Gastrocnemius medialis (tissue), 4 donors: Measurements from ENCODE around the gene SLC6A2. TPM values are rescaled to one million over a fixed set of nuclear protein-coding genes. Genes with fewer than 3 reads are reported as not detected.

ENCODE experiments used
- ATAC-seq, 2 donors: fragments of 150-250 bp; one replicate each; pipeline ENCODE4 v1.9.1; 2016
- DNase-seq, 2 donors: peaks; one replicate each; pipeline ENCODE4 v3.0.0-alpha.2; 2019
- H3K27ac ChIP-seq, 4 donors: fragments of 200-600 bp; sonication (generic); 1 replicate in 1 of 4; 2 replicates in 3 of 4; pipeline ENCODE4 v1.5.1; 2016 to 2018; ENCODE audit warnings: mild to moderate bottlenecking in 2 of 4, moderate library complexity in 1 of 4
- H3K27me3 ChIP-seq, 3 donors: fragments of 200-600 bp; sonication (generic) in 2 of 3; 1 replicate in 1 of 3; 2 replicates in 2 of 3; pipeline versions ENCODE4 v1.5.1 to v1.6.0; 2016 to 2019; ENCODE audit warnings: mild to moderate bottlenecking in 1 of 3, moderate library complexity in 1 of 3
- H3K36me3 ChIP-seq, 2 donors: fragments of 200-600 bp; sonication (generic) in 1 of 2; one replicate each; pipeline ENCODE4 v1.5.1; 2017 to 2018
- H3K4me1 ChIP-seq, 2 donors: fragments of 200-600 bp; sonication (generic) in 1 of 2; one replicate each; pipeline ENCODE4 v1.5.1; 2016 to 2017; ENCODE audit warnings: mild to moderate bottlenecking in 2 of 2
- H3K4me3 ChIP-seq, 4 donors: fragments of 200-600 bp; sonication (generic) in 3 of 4; 1 replicate in 1 of 4; 2 replicates in 3 of 4; pipeline ENCODE4 v1.5.1; 2016 to 2019; ENCODE audit warnings: mild to moderate bottlenecking in 2 of 4
- H3K9me3 ChIP-seq, 3 donors: fragments of 200-600 bp; sonication (generic) in 2 of 3; 1 replicate in 1 of 3; 2 replicates in 2 of 3; pipeline ENCODE4 v1.5.1; 2016 to 2019
- POLR2A ChIP-seq, 2 donors: fragments of 450-650 bp; IDR thresholded peaks; one replicate each; pipeline ENCODE4 v1.6.1; 2017; ENCODE audit warnings: antibody characterized with exemption in 2 of 2, mild to moderate bottlenecking in 2 of 2, moderate library complexity in 2 of 2
- in situ Hi-C, 4 donors: fragments of 200-750 bp; cut with MboI; loops; one replicate each; pipeline versions ENCODE4 v1.15.0 to v1.8.0; 2017; ENCODE audit warnings: low sequenced_read_pairs in 4 of 4
- intact Hi-C: fragments of 100-400 bp; cut with DNase I; formaldehyde crosslinking; loops from one replicate; pipeline ENCODE4 v1.15.1; 2023; ENCODE audit warnings: low total_unique reads
- total RNA-seq, 4 donors: library from RNA; depleted of rRNA; stranded (reverse); fragments of >200 nt; gene quantifications; one replicate each; pipeline versions ENCODE4 v1.1.0 to v1.2.3, GENCODE V29; 2016
- TF ChIP-seq, protein P1 (sequence below), 5 experiments: fragments of 450-650 bp in 3 of 5; fragments of 200-600 bp in 2 of 5; sonication (generic) in 2 of 5; IDR thresholded peaks in 4 of 5; conservative IDR thresholded peaks in 1 of 5; 1 replicate in 4 of 5; 2 replicates in 1 of 5; pipeline ENCODE4 v1.5.1; 2016 to 2019; ENCODE audit warnings: antibody characterized with exemption in 5 of 5, mild to moderate bottlenecking in 3 of 5, moderate library complexity in 3 of 5

SLC6A2 gene
- total RNA-seq, 4 donors from 2014 or later: not detected

- H3K27ac ChIP-seq: no peak overlapping the region
- intact Hi-C loops: no loop called here
- no peak overlapping the region for H3K4me3 ChIP-seq
- in situ Hi-C loops: no loop called here
- no peaks in the 10 kb centered on the region for H3K4me1 ChIP-seq
- peaks cover 0 to 3% (median 0%) of the 10 kb centered on the region in 3 donors for H3K27me3 ChIP-seq
- no peak for ATAC-seq
- no peak for DNase-seq
- H3K36me3 ChIP-seq: no peaks in the 10 kb centered on the region
- H3K9me3 ChIP-seq: no peaks in the 10 kb centered on the region
- TF ChIP-seq, protein P1, sequence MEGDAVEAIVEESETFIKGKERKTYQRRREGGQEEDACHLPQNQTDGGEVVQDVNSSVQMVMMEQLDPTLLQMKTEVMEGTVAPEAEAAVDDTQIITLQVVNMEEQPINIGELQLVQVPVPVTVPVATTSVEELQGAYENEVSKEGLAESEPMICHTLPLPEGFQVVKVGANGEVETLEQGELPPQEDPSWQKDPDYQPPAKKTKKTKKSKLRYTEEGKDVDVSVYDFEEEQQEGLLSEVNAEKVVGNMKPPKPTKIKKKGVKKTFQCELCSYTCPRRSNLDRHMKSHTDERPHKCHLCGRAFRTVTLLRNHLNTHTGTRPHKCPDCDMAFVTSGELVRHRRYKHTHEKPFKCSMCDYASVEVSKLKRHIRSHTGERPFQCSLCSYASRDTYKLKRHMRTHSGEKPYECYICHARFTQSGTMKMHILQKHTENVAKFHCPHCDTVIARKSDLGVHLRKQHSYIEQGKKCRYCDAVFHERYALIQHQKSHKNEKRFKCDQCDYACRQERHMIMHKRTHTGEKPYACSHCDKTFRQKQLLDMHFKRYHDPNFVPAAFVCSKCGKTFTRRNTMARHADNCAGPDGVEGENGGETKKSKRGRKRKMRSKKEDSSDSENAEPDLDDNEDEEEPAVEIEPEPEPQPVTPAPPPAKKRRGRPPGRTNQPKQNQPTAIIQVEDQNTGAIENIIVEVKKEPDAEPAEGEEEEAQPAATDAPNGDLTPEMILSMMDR (IDR thresholded peaks at IDR 0.05 in 4 of 5, conservative IDR thresholded peaks at IDR 0.05 in 1 of 5): no peak
- no peak for TF ChIP-seq POLR2A (IDR thresholded peaks at IDR 0.05)
Observed at GRCh38 chr16:55640701-55641327, 15.0 kb upstream of the SLC6A2 start.

- intact Hi-C loops (no loop called here), in situ Hi-C loops (no loop called here)
- H3K9me3 ChIP-seq: no peaks in the 10 kb centered on the region
- H3K27ac ChIP-seq: no peak overlapping the region
- TF ChIP-seq, protein P1 (IDR thresholded peaks at IDR 0.05 in 4 of 5, conservative IDR thresholded peaks at IDR 0.05 in 1 of 5): no peak
- TF ChIP-seq POLR2A (IDR thresholded peaks at IDR 0.05): no peak
- DNase-seq (no peak), ATAC-seq (no peak)
- H3K4me3 ChIP-seq: no peak overlapping the region
- H3K36me3 ChIP-seq: no peaks in the 10 kb centered on the region
- no peaks in the 10 kb centered on the region for H3K4me1 ChIP-seq
- peaks cover 0 to 3% (median 0%) of the 10 kb centered on the region in 3 donors for H3K27me3 ChIP-seq
Observed at GRCh38 chr16:55641430-55642056, 14.2 kb upstream of the SLC6A2 start.

- intact Hi-C loops (no loop called here), in situ Hi-C loops (no loop called here)
- Histone ChIP-seq H3K4me1 (no peaks in the 10 kb centered on the region), H3K36me3 (no peaks in the 10 kb centered on the region), H3K27me3 (no peaks in the 10 kb centered on the region), H3K27ac (no peak overlapping the region), H3K9me3 (no peaks in the 10 kb centered on the region), H3K4me3 (no peak overlapping the region)
- no peak for TF ChIP-seq POLR2A (IDR thresholded peaks at IDR 0.05)
- TF ChIP-seq, protein P1 (IDR thresholded peaks at IDR 0.05 in 4 of 5, conservative IDR thresholded peaks at IDR 0.05 in 1 of 5): no peak
- no peak for ATAC-seq
- DNase-seq: no peak
Observed at GRCh38 chr16:55642611-55643010, 13.2 kb upstream of the SLC6A2 start.

GRCh38 chr16:55643161-55643970, 12.4 kb upstream of the SLC6A2 start:
- H3K27ac ChIP-seq: no peak overlapping the region
- H3K36me3 ChIP-seq: no peaks in the 10 kb centered on the region
- no peaks in the 10 kb centered on the region for H3K4me1 ChIP-seq
- ATAC-seq: no peak
- TF ChIP-seq, protein P1 (IDR thresholded peaks at IDR 0.05 in 4 of 5, conservative IDR thresholded peaks at IDR 0.05 in 1 of 5): no peak
- no peak for TF ChIP-seq POLR2A (IDR thresholded peaks at IDR 0.05)
- no peaks in the 10 kb centered on the region for H3K27me3 ChIP-seq
- in situ Hi-C loops (no loop called here), intact Hi-C loops (no loop called here)
- DNase-seq: no peak
- H3K4me3 ChIP-seq: no peak overlapping the region
- H3K9me3 ChIP-seq: no peaks in the 10 kb centered on the region
